Urinary bladder (tissue), 4 donors: ENCODE results near the gene RHOJ. TPM values are rescaled to one million over a fixed set of nuclear protein-coding genes. Genes with fewer than 3 reads are reported as not detected.

Experiments used
- DNase-seq: peaks from one replicate; pipeline ENCODE4 v3.0.0-alpha.2; 2015; ENCODE audit errors: extremely low spot score
- H3K27ac ChIP-seq: one replicate; pipeline ENCODE4 v1.5.1; 2013; ENCODE audit warnings: low read depth, mild to moderate bottlenecking, moderate library complexity
- H3K36me3 ChIP-seq: one replicate; pipeline ENCODE4 v1.6.1; 2013; ENCODE audit warnings: mild to moderate bottlenecking, moderate library complexity; ENCODE audit not compliant: insufficient read depth
- H3K4me1 ChIP-seq: one replicate; pipeline ENCODE4 v1.6.1; 2013; ENCODE audit warnings: mild to moderate bottlenecking, moderate library complexity; ENCODE audit not compliant: insufficient read depth
- H3K4me3 ChIP-seq: one replicate; pipeline ENCODE4 v1.5.1; 2013; ENCODE audit warnings: low read depth, low read length
- WGBS: extraction: QIAGEN DNeasy Blood & Tissue Kit; methylation state at CpG from one replicate; pipeline ENCODE4 v1.1.7; 2013; 5-methylcytosine and 5-hydroxymethylcytosine counted together
- polyA plus RNA-seq: library from polyadenylated mRNA; stranded (reverse); fragments of 200-250 nt; gene quantifications from one replicate; pipeline ENCODE4 v1.2.3, GENCODE V29; 2013
- total RNA-seq: library from RNA; depleted of rRNA; stranded (reverse); fragments of >200 nt; gene quantifications from one replicate; pipeline ENCODE4 v1.2.3, GENCODE V29; 2014
- donor health status: healthy with polysubstance abuse.
- donor health status: healthy.

The RHOJ gene
- total and polyA plus RNA-seq, 2 donors, result 33.6 to 36.9 TPM

GRCh38 chr14:63191211-63191610 is 13.0 kb upstream of the RHOJ start:
- WGBS, result 93% methylated on average over 3 of the region's 3 CpGs
- no peak for DNase-seq
- H3K27ac ChIP-seq, result no peak overlapping the region

GRCh38 chr14:63192085-63192484 is 12.2 kb upstream of the RHOJ start:
- no peak for DNase-seq
- 74% methylated on average over 2 of the region's 2 CpGs for WGBS
- H3K27ac ChIP-seq, result no peak overlapping the region

More at GRCh38 chr14:63191211-63191610, 13.0 kb upstream of the RHOJ start:
- Histone ChIP-seq H3K4me1 (no peaks in the 10 kb centered on the region), H3K4me3 (no peak overlapping the region), H3K36me3 (no peaks in the 10 kb centered on the region)

GRCh38 chr14:63193236-63193635 is 11.0 kb upstream of the RHOJ start:
- no peak for DNase-seq
- H3K27ac ChIP-seq, result no peak overlapping the region
- H3K36me3 ChIP-seq, result no peaks in the 10 kb centered on the region
- no peaks in the 10 kb centered on the region for H3K4me1 ChIP-seq
- H3K4me3 ChIP-seq, result no peak overlapping the region
- WGBS, result 96% methylated on average over 2 of the region's 2 CpGs

More at GRCh38 chr14:63192085-63192484, 12.2 kb upstream of the RHOJ start:
- Histone ChIP-seq H3K36me3 (no peaks in the 10 kb centered on the region), H3K4me1 (no peaks in the 10 kb centered on the region), H3K4me3 (no peak overlapping the region)

- no peak overlapping the region for H3K27ac ChIP-seq
- no peaks in the 10 kb centered on the region for H3K4me1 ChIP-seq
- no peak for DNase-seq
- H3K36me3 ChIP-seq, result no peaks in the 10 kb centered on the region
- H3K4me3 ChIP-seq, result no peak overlapping the region
- 87% methylated on average over 5 of the region's 5 CpGs for WGBS
Observed at GRCh38 chr14:63200035-63200740, 4.1 kb upstream of the RHOJ start.

GRCh38 chr14:63200767-63201166 is 3.5 kb upstream of the RHOJ start:
- no peak overlapping the region for H3K27ac ChIP-seq
- no peaks in the 10 kb centered on the region for H3K4me1 ChIP-seq
- no peaks in the 10 kb centered on the region for H3K36me3 ChIP-seq
- DNase-seq, result no peak
- H3K4me3 ChIP-seq, result no peak overlapping the region

GRCh38 chr14:63203015-63203414 is 1.2 kb upstream of the RHOJ start:
- Histone ChIP-seq H3K4me3 (no peak overlapping the region), H3K27ac (no peak overlapping the region), H3K36me3 (no peaks in the 10 kb centered on the region), H3K4me1 (no peaks in the 10 kb centered on the region)
- DNase-seq, result no peak
- WGBS, result 98% methylated on average over 2 of the region's 2 CpGs

- 8% methylated on average over 11 of the region's 11 CpGs for WGBS
- DNase-seq, result peak; percentile 88
- Histone ChIP-seq H3K27ac (peak overlapping the region; percentile 81), H3K4me1 (no peaks in the 10 kb centered on the region), H3K4me3 (peak overlapping the region; percentile 48), H3K36me3 (no peaks in the 10 kb centered on the region)
Observed at GRCh38 chr14:63203618-63204406, 431 bp upstream of the RHOJ start.

GRCh38 chr14:63205044-63205575 is 867 bp downstream of the RHOJ start:
- Histone ChIP-seq H3K4me3 (peak overlapping the region; percentile 48), H3K36me3 (no peaks in the 10 kb centered on the region), H3K27ac (peak overlapping the region; percentile 81), H3K4me1 (no peaks in the 10 kb centered on the region)
- DNase-seq, result no peak
- 13% methylated on average over 10 of the region's 10 CpGs for WGBS

GRCh38 chr14:63205866-63206265 is 1.6 kb downstream of the RHOJ start:
- Histone ChIP-seq H3K4me3 (peak overlapping the region; percentile 2), H3K36me3 (no peaks in the 10 kb centered on the region), H3K4me1 (no peaks in the 10 kb centered on the region), H3K27ac (no peak overlapping the region)
- no peak for DNase-seq

- no peaks in the 10 kb centered on the region for H3K36me3 ChIP-seq
- no peak overlapping the region for H3K4me3 ChIP-seq
- WGBS, result 96% methylated on average over 1 of the region's 1 CpG
- H3K27ac ChIP-seq, result no peak overlapping the region
- no peak for DNase-seq
- H3K4me1 ChIP-seq, result no peaks in the 10 kb centered on the region
Observed at GRCh38 chr14:63209160-63209559, 4.9 kb downstream of the RHOJ start.

- H3K4me1 ChIP-seq, result no peaks in the 10 kb centered on the region
- no peaks in the 10 kb centered on the region for H3K36me3 ChIP-seq
- 0% methylated on average over 1 of the region's 1 CpG for WGBS
- H3K27ac ChIP-seq, result no peak overlapping the region
- H3K4me3 ChIP-seq, result no peak overlapping the region
- no peak for DNase-seq
Observed at GRCh38 chr14:63210812-63211211, 6.6 kb downstream of the RHOJ start.

- Histone ChIP-seq H3K4me1 (no peaks in the 10 kb centered on the region), H3K4me3 (no peak overlapping the region), H3K27ac (no peak overlapping the region), H3K36me3 (no peaks in the 10 kb centered on the region)
- no peak for DNase-seq
- WGBS, result 76% methylated on average over 2 of the region's 2 CpGs
Observed at GRCh38 chr14:63212209-63212608, 8.0 kb downstream of the RHOJ start.

- Histone ChIP-seq H3K4me1 (no peaks in the 10 kb centered on the region), H3K27ac (no peak overlapping the region)
- WGBS, result 93% methylated on average over 2 of the region's 2 CpGs
Observed at GRCh38 chr14:63212776-63213500, 8.7 kb downstream of the RHOJ start.

More at GRCh38 chr14:63212776-63213500, 8.7 kb downstream of the RHOJ start:
- DNase-seq, result no peak
- Histone ChIP-seq H3K4me3 (no peak overlapping the region), H3K36me3 (no peaks in the 10 kb centered on the region)
